B cell (primary cell): ENCODE measurements around the gene LRP1. TPM values are rescaled to one million over a fixed set of nuclear protein-coding genes. Genes with fewer than 3 reads are reported as not detected.
A peak's percentile ranks its signal among the peaks of the same experiment; 100 is the strongest.

Experiments
- ATAC-seq: fragments of 200-7000 bp; cut with Tn5 transposase; one replicate; pipeline ENCODE4 v1.10.0; 2021; ENCODE audit warnings: low read depth, mild to moderate bottlenecking, moderate number of reproducible peaks, moderate library complexity
- CTCF ChIA-PET: fragments of 350-600 bp; sonication (Branson Sonifier 250); formaldehyde crosslinking; loops from one replicate; lab custom pipeline; 2021; ENCODE audit warnings: antibody characterized with exemption, inconsistent platforms; lab: Charles Lee
- POLR2A ChIA-PET: fragments of 350-600 bp; sonication (Branson Sonifier 250); formaldehyde crosslinking; loops from one replicate; lab custom pipeline; 2021; ENCODE audit warnings: antibody characterized with exemption; lab: Charles Lee
- DNase-seq: peaks from one replicate; pipeline ENCODE4 v3.0.0; 2013
- H2AFZ ChIP-seq: 2 replicates; pipeline ENCODE4 v1.6.1; 2012; ENCODE audit warnings: mild to moderate bottlenecking, low read depth, low read length; ENCODE audit not compliant: insufficient read depth, poor library complexity, severe bottlenecking
- H3K27ac ChIP-seq, 2 donors: 1 replicate in 1 of 2; 2 replicates in 1 of 2; pipeline ENCODE4 v1.5.1; 2012 to 2013; ENCODE audit warnings: low read length in 2 of 2, mild to moderate bottlenecking in 2 of 2, moderate library complexity in 1 of 2
- H3K27me3 ChIP-seq, 4 experiments: fragments of 200-600 bp in 1 of 4; sonication (generic) in 1 of 4; replicated peaks in 1 of 4; 1 replicate in 2 of 4; 2 replicates in 2 of 4; pipeline versions ENCODE4 v1.6.1 to v1.7.0; 2013 to 2016; ENCODE audit warnings: low read length in 3 of 4, mild to moderate bottlenecking in 2 of 4, mixed read lengths in 1 of 4, moderate library complexity in 1 of 4; ENCODE audit not compliant: insufficient read depth in 4 of 4, control insufficient read depth in 3 of 4; ENCODE audit errors: control extremely low read depth in 1 of 4
- H3K36me3 ChIP-seq, 2 experiments: replicated peaks in 1 of 2; 1 replicate in 1 of 2; 2 replicates in 1 of 2; pipeline versions ENCODE4 v1.6.1 to v1.7.1; 2013; ENCODE audit warnings: low read length in 1 of 2; ENCODE audit not compliant: insufficient read depth in 2 of 2, control insufficient read depth in 1 of 2; ENCODE audit errors: control extremely low read depth in 1 of 2, extremely low read depth in 1 of 2
- H3K4me1 ChIP-seq, 2 donors: fragments of 200-600 bp in 1 of 2; sonication (generic) in 1 of 2; 1 replicate in 1 of 2; 2 replicates in 1 of 2; pipeline versions ENCODE4 v1.5.1 to v1.6.1; 2013 to 2017; ENCODE audit warnings: low read length in 2 of 2; ENCODE audit not compliant: control insufficient read depth in 2 of 2, insufficient read depth in 2 of 2
- H3K4me2 ChIP-seq: replicated peaks from 2 replicates; pipeline ENCODE3; 2012; ENCODE audit warnings: mild to moderate bottlenecking, low read depth, low read length; ENCODE audit not compliant: poor library complexity, severe bottlenecking
- H3K4me3 ChIP-seq, 5 experiments: fragments of 200-600 bp in 1 of 5; sonication (generic) in 1 of 5; 1 replicate in 3 of 5; 2 replicates in 2 of 5; pipeline versions ENCODE4 v1.5.1 to v1.7.0; 2011 to 2016; ENCODE audit warnings: low read length in 4 of 5, mild to moderate bottlenecking in 4 of 5, low read depth in 2 of 5, control low read depth in 1 of 5, moderate library complexity in 1 of 5; ENCODE audit not compliant: insufficient read depth in 1 of 5; ENCODE audit errors: control extremely low read depth in 1 of 5, extremely low read depth in 1 of 5
- H3K79me2 ChIP-seq: fragments of 200-600 bp; sonication (generic); one replicate; pipeline ENCODE4 v1.6.0; 2016; ENCODE audit warnings: low read length; ENCODE audit not compliant: control insufficient read depth, insufficient read depth
- H3K9ac ChIP-seq: fragments of 200-600 bp; sonication (generic); 2 replicates; pipeline ENCODE4 v1.6.1; 2017; ENCODE audit warnings: mild to moderate bottlenecking, low read length, moderate library complexity
- H3K9me3 ChIP-seq, 3 donors: one replicate each; pipeline versions ENCODE4 v1.6.1 to v1.7.1; 2013; ENCODE audit warnings: low read length in 2 of 3; ENCODE audit not compliant: control insufficient read depth in 2 of 3, insufficient read depth in 1 of 3; ENCODE audit errors: control extremely low read depth in 1 of 3
- H4K20me1 ChIP-seq: 2 replicates; pipeline ENCODE4 v1.6.0; 2012; ENCODE audit warnings: mild to moderate bottlenecking, low read length; ENCODE audit not compliant: insufficient read depth, control insufficient read depth, poor library complexity, severe bottlenecking
- H3K27ac Mint-ChIP-seq: one replicate; pipeline ENCODE4 v1.8.0; 2021; ENCODE audit warnings: mixed read lengths
- H3K27me3 Mint-ChIP-seq: one replicate; pipeline ENCODE4 v1.8.0; 2021; ENCODE audit warnings: mixed read lengths
- H3K4me1 Mint-ChIP-seq: one replicate; pipeline ENCODE4 v1.8.0; 2021; ENCODE audit warnings: mixed read lengths
- H3K4me3 Mint-ChIP-seq: one replicate; pipeline ENCODE4 v1.8.0; 2021; ENCODE audit warnings: mixed read lengths
- H3K9me3 Mint-ChIP-seq: one replicate; pipeline ENCODE4 v1.8.0; 2022; ENCODE audit warnings: mixed read lengths; ENCODE audit not compliant: insufficient read depth
- EZH2 ChIP-seq: IDR thresholded peaks from 2 replicates; pipeline ENCODE4 v1.6.1; 2012; ENCODE audit warnings: borderline replicate concordance, low read depth, mild to moderate bottlenecking, moderate library complexity, low read length; ENCODE audit not compliant: insufficient read depth, poor library complexity, severe bottlenecking
- WGBS: methylation state at CpG from one replicate; pipeline ENCODE4 v1.1.5; 2013; ENCODE audit warnings: missing lambda C conversion rate; ENCODE audit not compliant: insufficient coverage; 5-methylcytosine and 5-hydroxymethylcytosine counted together
- intact Hi-C: fragments of 100-400 bp; cut with micrococcal nuclease; formaldehyde crosslinking; loops from one replicate; pipeline ENCODE4 v1.10.0; 2022
- polyA plus RNA-seq: library from polyadenylated mRNA; depleted of rRNA; stranded (reverse); fragments of >200 nt; gene quantifications from 2 replicates; pipeline ENCODE4 v1.2.3, GENCODE V29; 2012
- total RNA-seq, 2 donors: library from RNA; stranded (reverse); fragments of 120-200 nt in 1 of 2; gene quantifications; 1 replicate in 1 of 2; 2 replicates in 1 of 2; pipeline versions ENCODE4 v1.2.3 to v1.2.4, GENCODE V29; 2013 to 2022
- TF ChIP-seq, protein P1 (sequence below): fragments of 200-600 bp; IDR thresholded peaks from one replicate; pipeline ENCODE4 v1.8.0; 2022; ENCODE audit warnings: antibody characterized with exemption, mild to moderate bottlenecking

The LRP1 gene
- total and polyA plus RNA-seq, 2 donors (not counting 1 experiment from before 2014, with no cell fraction given): 2.0 to 4.1 TPM

- intact Hi-C loops: loop anchor here (1.0 to 5.0 kb wide), 4 partner anchors 30 to 176 kb away; partner anchors contain the start of gene STAT6
- CTCF ChIA-PET: interaction anchor here (0.8 to 31.1 kb wide), 24 partner anchors 9 to 598 kb away, joined by 3 to 838 read pairs (median 4); partner anchors contain the start of genes ATP5F1B, LRP1, NXPH4 and SHMT2
- TF ChIP-seq EZH2: no peak
- TF ChIP-seq, protein P1, sequence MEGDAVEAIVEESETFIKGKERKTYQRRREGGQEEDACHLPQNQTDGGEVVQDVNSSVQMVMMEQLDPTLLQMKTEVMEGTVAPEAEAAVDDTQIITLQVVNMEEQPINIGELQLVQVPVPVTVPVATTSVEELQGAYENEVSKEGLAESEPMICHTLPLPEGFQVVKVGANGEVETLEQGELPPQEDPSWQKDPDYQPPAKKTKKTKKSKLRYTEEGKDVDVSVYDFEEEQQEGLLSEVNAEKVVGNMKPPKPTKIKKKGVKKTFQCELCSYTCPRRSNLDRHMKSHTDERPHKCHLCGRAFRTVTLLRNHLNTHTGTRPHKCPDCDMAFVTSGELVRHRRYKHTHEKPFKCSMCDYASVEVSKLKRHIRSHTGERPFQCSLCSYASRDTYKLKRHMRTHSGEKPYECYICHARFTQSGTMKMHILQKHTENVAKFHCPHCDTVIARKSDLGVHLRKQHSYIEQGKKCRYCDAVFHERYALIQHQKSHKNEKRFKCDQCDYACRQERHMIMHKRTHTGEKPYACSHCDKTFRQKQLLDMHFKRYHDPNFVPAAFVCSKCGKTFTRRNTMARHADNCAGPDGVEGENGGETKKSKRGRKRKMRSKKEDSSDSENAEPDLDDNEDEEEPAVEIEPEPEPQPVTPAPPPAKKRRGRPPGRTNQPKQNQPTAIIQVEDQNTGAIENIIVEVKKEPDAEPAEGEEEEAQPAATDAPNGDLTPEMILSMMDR: peak; percentile 70
- Histone ChIP-seq H3K9ac (peak overlapping the region; percentile 55), H3K27ac (no peak overlapping the region), H3K9me3 (peaks cover 0 to 13% (median 0%) of the 10 kb centered on the region in 3 donors), H3K4me2 (peak overlapping the region; percentile 95), H2AFZ (no peak overlapping the region), H3K27me3 (peaks cover 0 to 49% (median 20%) of the 10 kb centered on the region in 4 experiments), H3K4me3 (peak overlapping the region in 4 of 5 experiments; percentile 35 to 58 (median 47)), H4K20me1 (peaks cover 8% of the 10 kb centered on the region), H3K79me2 (peaks cover 1% of the 10 kb centered on the region), H3K4me1 (peaks cover 48 to 58% of the 10 kb centered on the region in 2 donors), H3K36me3 (no peaks in the 10 kb centered on the region)
- H3K27ac Mint-ChIP-seq: peak overlapping the region; percentile 66
- H3K27me3 Mint-ChIP-seq: peaks cover 3% of the 10 kb centered on the region
- 6% methylated on average over 20 of the region's 41 CpGs for WGBS
- POLR2A ChIA-PET: interaction anchor here (1.5 to 11.2 kb wide), 3 partner anchors 14 to 29 kb away, joined by 8 to 110 read pairs (median 89); partner anchors contain the start of genes NXPH4 and SHMT2
- H3K4me3 Mint-ChIP-seq: peak overlapping the region; percentile 89
- H3K4me1 Mint-ChIP-seq: peaks cover 56% of the 10 kb centered on the region
- no peak for ATAC-seq
- no peaks in the 10 kb centered on the region for H3K9me3 Mint-ChIP-seq
- DNase-seq: peak; percentile 88
Observed at GRCh38 chr12:57243521-57244311, 115.4 kb downstream of the LRP1 start.
